H1 (cell line): ENCODE results near the gene COL9A2. TPM values are rescaled to one million over a fixed set of nuclear protein-coding genes. Genes with fewer than 3 reads are reported as not detected.

Experiments
- CTCF ChIA-PET: fragments of 300-600 bp; sonication (Branson Sonifier 250); formaldehyde crosslinking; loops from one replicate; lab custom pipeline; 2021; ENCODE audit not compliant: partially characterized antibody; lab: Charles Lee
- POLR2A ChIA-PET: fragments of 300-600 bp; sonication (Branson Sonifier 250); formaldehyde crosslinking; loops from one replicate; lab custom pipeline; 2021; ENCODE audit warnings: inconsistent platforms; ENCODE audit not compliant: partially characterized antibody; lab: Charles Lee
- DNase-seq, 2 experiments: peaks; one replicate each; pipeline versions ENCODE4 v3.0.0 to v3.0.0-alpha.2; 2010 to 2022; ENCODE audit warnings: low spot score in 2 of 2, low read depth in 1 of 2, mixed read lengths in 1 of 2
- FAIRE-seq: peaks from 2 replicates; lab custom pipeline; 2011; peaks lifted over from hg19 to GRCh38; lab: Jason Lieb, UNC
- H2AFZ ChIP-seq: 2 replicates; pipeline ENCODE4 v1.8.1; 2012; ENCODE audit warnings: low read length, inconsistent platforms
- H2AK5ac ChIP-seq: 2 replicates; pipeline ENCODE4 v1.6.1; 2013; ENCODE audit warnings: low read depth, low read length
- H2BK120ac ChIP-seq: replicated peaks from 2 replicates; pipeline ENCODE3; 2013; ENCODE audit warnings: low read depth, low read length, inconsistent platforms
- H2BK12ac ChIP-seq: 2 replicates; pipeline ENCODE4 v1.6.1; 2013; ENCODE audit warnings: low read depth, low read length
- H2BK15ac ChIP-seq: 2 replicates; pipeline ENCODE4 v1.6.1; 2013; ENCODE audit warnings: low read length
- H2BK20ac ChIP-seq: 2 replicates; pipeline ENCODE4 v1.6.1; 2013; ENCODE audit warnings: low read length
- H2BK5ac ChIP-seq: 2 replicates; pipeline ENCODE4 v1.6.1; 2013; ENCODE audit warnings: low read depth, low read length
- H3K14ac ChIP-seq: 2 replicates; pipeline ENCODE4 v1.6.1; 2013; ENCODE audit warnings: inconsistent platforms; ENCODE audit not compliant: insufficient read length
- H3K18ac ChIP-seq: 2 replicates; pipeline ENCODE4 v1.6.1; 2013; ENCODE audit warnings: low read length; ENCODE audit errors: extremely low read depth
- H3K23ac ChIP-seq: 2 replicates; pipeline ENCODE4 v1.6.1; 2013; ENCODE audit warnings: inconsistent platforms; ENCODE audit not compliant: insufficient read length
- H3K23me2 ChIP-seq: 2 replicates; pipeline ENCODE4 v1.6.1; 2013; ENCODE audit warnings: low read depth, low read length
- H3K27ac ChIP-seq: 2 replicates; pipeline ENCODE4 v1.6.1; 2011; ENCODE audit warnings: low read depth, low read length, inconsistent platforms
- H3K27me3 ChIP-seq, 4 experiments: replicated peaks in 1 of 4; 1 replicate in 1 of 4; 2 replicates in 3 of 4; pipeline versions ENCODE4 v1.6.1 to v1.8.1; 2011 to 2013; ENCODE audit warnings: low read length in 3 of 4, mild to moderate bottlenecking in 3 of 4, inconsistent platforms in 2 of 4, mixed read lengths in 2 of 4, moderate library complexity in 1 of 4; ENCODE audit not compliant: control insufficient read depth in 3 of 4, insufficient read depth in 3 of 4; ENCODE audit errors: extremely low read depth in 1 of 4
- H3K36me3 ChIP-seq, 4 experiments: 2 replicates each; pipeline versions ENCODE4 v1.6.1 to v1.8.1; 2011 to 2013; ENCODE audit warnings: mild to moderate bottlenecking in 4 of 4, low read length in 3 of 4, moderate library complexity in 2 of 4, control low read depth in 1 of 4, inconsistent platforms in 1 of 4; ENCODE audit not compliant: insufficient read depth in 4 of 4, control insufficient read depth in 2 of 4
- H3K4ac ChIP-seq: replicated peaks from 2 replicates; pipeline ENCODE3; 2013; ENCODE audit warnings: low read length, low read depth, mixed read lengths, inconsistent platforms; ENCODE audit not compliant: insufficient read length
- H3K4me1 ChIP-seq, 4 experiments: replicated peaks in 1 of 4; 1 replicate in 1 of 4; 2 replicates in 3 of 4; pipeline versions ENCODE4 v1.6.1 to v1.8.1; 2011 to 2013; ENCODE audit warnings: low read length in 3 of 4, inconsistent platforms in 2 of 4, mixed read lengths in 1 of 4; ENCODE audit not compliant: insufficient read depth in 4 of 4, control insufficient read depth in 3 of 4
- H3K4me2 ChIP-seq, 2 experiments: 2 replicates each; pipeline versions ENCODE4 v1.6.1 to v1.8.1; 2011 to 2013; ENCODE audit warnings: low read depth in 2 of 2, low read length in 2 of 2, control low read depth in 1 of 2, inconsistent platforms in 1 of 2, mild to moderate bottlenecking in 1 of 2; ENCODE audit not compliant: insufficient read depth in 1 of 2
- H3K4me3 ChIP-seq, 4 experiments: fragments of 200-600, 300-600 bp in 1 of 4; sonication (generic), shearing (Covaris generic), sonication (Bioruptor Twin) in 1 of 4; 2 replicates each; pipeline versions ENCODE4 v1.5.1 to v1.8.1; 2011 to 2016; ENCODE audit warnings: low read length in 4 of 4, low read depth in 3 of 4, control low read depth in 2 of 4, inconsistent platforms in 2 of 4, mild to moderate bottlenecking in 2 of 4, mixed read lengths in 1 of 4, moderate library complexity in 1 of 4; ENCODE audit not compliant: insufficient read depth in 2 of 4; ENCODE audit errors: extremely low read depth in 1 of 4
- H3K56ac ChIP-seq: replicated peaks from 2 replicates; pipeline ENCODE3; 2013; ENCODE audit warnings: low read depth, mild to moderate bottlenecking, mixed read lengths, low read length, inconsistent platforms; ENCODE audit not compliant: insufficient read length
- H3K79me1 ChIP-seq: 2 replicates; pipeline ENCODE4 v1.6.1; 2013; ENCODE audit warnings: low read depth, low read length, control low read depth
- H3K79me2 ChIP-seq, 2 experiments: 2 replicates each; pipeline versions ENCODE4 v1.6.1 to v1.8.1; 2012 to 2013; ENCODE audit warnings: low read length in 2 of 2, mild to moderate bottlenecking in 2 of 2, inconsistent platforms in 1 of 2; ENCODE audit not compliant: insufficient read depth in 2 of 2, control insufficient read depth in 1 of 2
- H3K9ac ChIP-seq, 4 experiments: replicated peaks in 1 of 4; 1 replicate in 1 of 4; 2 replicates in 3 of 4; pipeline versions ENCODE4 v1.6.1 to v1.8.1; 2011 to 2013; ENCODE audit warnings: low read depth in 3 of 4, low read length in 3 of 4, control low read depth in 2 of 4, mild to moderate bottlenecking in 2 of 4, moderate library complexity in 2 of 4, inconsistent platforms in 1 of 4; ENCODE audit errors: extremely low read depth in 1 of 4
- H3K9me3 ChIP-seq, 2 experiments: 2 replicates each; pipeline versions ENCODE4 v1.6.1 to v1.8.1; 2012 to 2013; ENCODE audit warnings: mild to moderate bottlenecking in 2 of 2, moderate library complexity in 2 of 2, control low read depth in 1 of 2, inconsistent platforms in 1 of 2, low read depth in 1 of 2, low read length in 1 of 2, mixed read lengths in 1 of 2; ENCODE audit not compliant: insufficient read depth in 2 of 2
- H4K20me1 ChIP-seq, 2 experiments: replicated peaks in 1 of 2; 2 replicates each; pipeline versions ENCODE3 to v1.8.1; 2011 to 2013; ENCODE audit warnings: inconsistent platforms in 2 of 2, low read length in 2 of 2, mild to moderate bottlenecking in 1 of 2; ENCODE audit not compliant: insufficient read depth in 2 of 2, control insufficient read depth in 1 of 2
- H4K5ac ChIP-seq: 2 replicates; pipeline ENCODE4 v1.6.1; 2013; ENCODE audit warnings: low read length, low read depth, mixed read lengths, inconsistent platforms; ENCODE audit not compliant: insufficient read length
- H4K8ac ChIP-seq: 2 replicates; pipeline ENCODE4 v1.8.0; 2013; ENCODE audit warnings: mild to moderate bottlenecking, moderate library complexity, low read length, inconsistent platforms; ENCODE audit not compliant: insufficient read depth; ENCODE audit errors: extremely low read depth
- H4K91ac ChIP-seq: replicated peaks from 2 replicates; pipeline ENCODE3; 2013; ENCODE audit warnings: low read length, mixed read lengths, inconsistent platforms; ENCODE audit not compliant: insufficient read length
- CBX5 ChIP-seq: fragments of 300-800, 300-1000 bp; sonication (generic); IDR thresholded peaks from 2 replicates; pipeline ENCODE4 v1.7.1; 2016; ENCODE audit warnings: antibody characterized with exemption, low read length, low read depth
- CREB1 ChIP-seq: IDR thresholded peaks from 2 replicates; pipeline ENCODE4 v1.6.1; 2012; ENCODE audit warnings: inconsistent platforms
- E2F6 ChIP-seq: IDR thresholded peaks from 2 replicates; pipeline ENCODE4 v1.6.1; 2012; ENCODE audit warnings: inconsistent platforms
- EZH2 ChIP-seq: fragments of 200-600 bp; sonication (generic); IDR thresholded peaks from 2 replicates; pipeline ENCODE4 v1.7.1; 2012; ENCODE audit warnings: low read depth, mild to moderate bottlenecking, moderate library complexity, low read length, inconsistent platforms; ENCODE audit not compliant: severe bottlenecking
- GTF2F1 ChIP-seq: IDR thresholded peaks from 2 replicates; pipeline ENCODE4 v1.6.1; 2012; ENCODE audit warnings: low read depth, low read length, improper control_type of control experiment, borderline replicate concordance
- JUN ChIP-seq: IDR thresholded peaks from 2 replicates; pipeline ENCODE4 v1.6.1; 2011; ENCODE audit warnings: low read depth, mild to moderate bottlenecking, improper control_type of control experiment, low read length
- NRF1 ChIP-seq: IDR thresholded peaks from 2 replicates; pipeline ENCODE4 v1.6.1; 2011; ENCODE audit warnings: mild to moderate bottlenecking, low read depth, low read length, improper control_type of control experiment
- SAP30 ChIP-seq: fragments of 300-600 bp; sonication (generic); IDR thresholded peaks from 2 replicates; pipeline ENCODE4 v1.7.1; 2012; ENCODE audit warnings: low read length, moderate library complexity, mild to moderate bottlenecking, inconsistent platforms; ENCODE audit not compliant: insufficient read depth, insufficient replicate concordance
- TCF12 ChIP-seq: IDR thresholded peaks from 2 replicates; pipeline ENCODE4 v1.6.1; 2011; ENCODE audit warnings: low read depth, mild to moderate bottlenecking, low read length
- TEAD4 ChIP-seq: IDR thresholded peaks from 2 replicates; pipeline ENCODE4 v1.6.1; 2012; ENCODE audit warnings: low read depth, low read length, inconsistent platforms, mixed read lengths
- USF2 ChIP-seq: IDR thresholded peaks from 2 replicates; pipeline ENCODE4 v1.6.1; 2011; ENCODE audit warnings: low read length, improper control_type of control experiment
- WGBS, 2 experiments: shearing (Covaris generic) in 1 of 2; methylation state at CpG; one replicate each; pipeline versions ENCODE4 v1.1.6 to v1.1.7; 2013 to 2015; ENCODE audit warnings: low lambda C conversion rate in 2 of 2, mixed read lengths in 2 of 2, inconsistent platforms in 1 of 2, low coverage in 1 of 2, missing lambda C conversion rate in 1 of 2; ENCODE audit not compliant: insufficient replicate concordance in 2 of 2, insufficient coverage in 1 of 2, insufficient read length in 1 of 2; ENCODE audit errors: extremely low coverage in 1 of 2, missing lambda C conversion rate in 1 of 2; 5-methylcytosine and 5-hydroxymethylcytosine counted together
- polyA plus RNA-seq, 7 experiments: library from polyadenylated mRNA; depleted of rRNA in 3 of 7; stranded (reverse) in 5 of 7; unstranded in 2 of 7; fragments of >200 nt in 5 of 7; fragments of 200-250 nt in 2 of 7; gene quantifications; 1 replicate in 5 of 7; 2 replicates in 1 of 7; 4 replicates in 1 of 7; pipeline versions ENCODE4 v1.2.1 to v1.2.3, GENCODE V29; 2011 to 2013; ENCODE audit warnings: missing spikeins in 2 of 7, mixed read lengths in 2 of 7
- total RNA-seq: library from RNA; stranded (reverse); fragmentation: NEBNext Ultra II Directional; extraction: Animal tissue kit (Norgen Biotek cat#: 25700); gene quantifications from 2 replicates; pipeline ENCODE4 v1.2.1, GENCODE V29; 2021

COL9A2 gene
- total and polyA plus RNA-seq, 2 of the 8 experiments (the other 6 are each of a cell fraction or from before 2014, with no cell fraction given), result 3.2 to 3.3 TPM

- H2BK120ac ChIP-seq, result no peak overlapping the region
- no peaks in the 10 kb centered on the region for H3K23me2 ChIP-seq
- H2BK5ac ChIP-seq, result no peak overlapping the region
- H3K56ac ChIP-seq, result no peak overlapping the region
- no peak overlapping the region for H4K8ac ChIP-seq
- no peak overlapping the region for H3K4ac ChIP-seq
- H4K91ac ChIP-seq, result no peak overlapping the region
- POLR2A ChIA-PET, result interaction anchor here (1.0 kb wide), 1 partner anchor 23 kb away, joined by 4 read pairs; no protein-coding TSS in a partner anchor
- CTCF ChIA-PET, result interaction anchor here (1.2 to 1.3 kb wide), 2 partner anchors 20 to 121 kb away, joined by 3 read pairs; no protein-coding TSS in a partner anchor
- H2BK15ac ChIP-seq, result no peak overlapping the region
- no peak overlapping the region for H3K23ac ChIP-seq
- no peak overlapping the region for H2BK12ac ChIP-seq
- no peak overlapping the region for H2AK5ac ChIP-seq
- no peaks in the 10 kb centered on the region for H3K9me3 ChIP-seq
- no peak overlapping the region for H3K14ac ChIP-seq
- no peak overlapping the region for H2BK20ac ChIP-seq
- H2AFZ ChIP-seq, result no peak overlapping the region
- no peak overlapping the region for H3K27ac ChIP-seq
- H3K4me1 ChIP-seq, result no peaks in the 10 kb centered on the region
- peaks cover 1 to 2% of the 10 kb centered on the region in 2 experiments for H4K20me1 ChIP-seq
- H3K79me1 ChIP-seq, result no peaks in the 10 kb centered on the region
- H3K18ac ChIP-seq, result no peak overlapping the region
- FAIRE-seq (no peak), DNase-seq (no peak)
- WGBS, 2 experiments, result 98% methylated on average over 3 of the region's 3 CpGs; no CpG with 5 or more reads in 1 of the 2 experiments
- H4K5ac ChIP-seq, result no peak overlapping the region
- no peak overlapping the region for H3K4me3 ChIP-seq
- peaks cover 6 to 54% (median 27%) of the 10 kb centered on the region in 4 experiments; a peak in 7 of 8 replicates for H3K36me3 ChIP-seq
- H3K9ac ChIP-seq, result no peak overlapping the region
- H3K27me3 ChIP-seq, result no peaks in the 10 kb centered on the region
- no peak overlapping the region for H3K4me2 ChIP-seq
- H3K79me2 ChIP-seq, result peaks cover 0 to 8% of the 10 kb centered on the region in 2 experiments; a peak in 2 of 4 replicates
- TF ChIP-seq EZH2, result no peak
- no peak for TF ChIP-seq E2F6
- no peak for TF ChIP-seq CREB1
- TF ChIP-seq NRF1, result no peak
- no peak for TF ChIP-seq TCF12
- no peak for TF ChIP-seq SAP30
- no peak for TF ChIP-seq JUN
- TF ChIP-seq TEAD4, result no peak
- TF ChIP-seq GTF2F1, result no peak
- TF ChIP-seq CBX5, result no peak
- no peak for TF ChIP-seq USF2
Observed at GRCh38 chr1:40264354-40264781, 52.7 kb downstream of the COL9A2 start.
